ENCODE measurements around the gene MGLL.

Gene MGLL

DNA sequence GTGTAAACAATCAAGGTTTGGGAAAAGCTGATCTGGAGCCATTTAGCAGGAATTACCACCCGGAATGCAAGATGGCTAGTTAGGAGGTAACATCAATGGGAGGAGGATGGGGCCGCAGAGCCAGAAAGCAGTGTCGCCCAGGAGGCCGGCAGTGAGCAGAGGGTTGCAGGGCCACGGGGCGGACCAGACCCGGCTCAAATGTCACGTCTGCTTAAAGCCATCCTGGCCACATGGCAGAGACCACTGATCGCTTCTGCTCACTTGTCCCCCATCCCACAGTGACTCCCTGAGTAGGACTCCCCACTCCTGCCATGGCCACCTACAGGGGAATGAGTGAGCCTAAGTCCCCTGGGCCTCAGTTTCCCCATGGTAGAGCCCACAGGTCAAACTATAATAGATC is 18.2 kb downstream of the MGLL start:
- H3K4me1 ChIP-seq (ENCODE audit: control insufficient read depth in 5 of 5, insufficient read depth in 5 of 5, low read length in 5 of 5), result peaks cover 5 to 44% (median 36%) of the 10 kb centered on the region in 5 donors
- H3K9me3 ChIP-seq (ENCODE audit: control insufficient read depth in 5 of 5, low read length in 5 of 5), result no peaks in the 10 kb centered on the region
- peaks cover 11 to 74% (median 56%) of the 10 kb centered on the region in 5 donors for H3K36me3 ChIP-seq (ENCODE audit: control insufficient read depth in 5 of 5, insufficient read depth in 5 of 5, low read length in 5 of 5)
- H3K27me3 ChIP-seq (ENCODE audit: control insufficient read depth in 5 of 5, insufficient read depth in 4 of 5, low read length in 5 of 5), result no peaks in the 10 kb centered on the region
- H3K27ac ChIP-seq (ENCODE audit: low read depth, low read length), result peak overlapping the region; percentile 63
- no peak overlapping the region for H3K4me3 ChIP-seq (ENCODE audit: low read depth in 1 of 5, low read length in 5 of 5)
- no peak overlapping the region for H3K9ac ChIP-seq (ENCODE audit: low read length in 5 of 5)

DNA sequence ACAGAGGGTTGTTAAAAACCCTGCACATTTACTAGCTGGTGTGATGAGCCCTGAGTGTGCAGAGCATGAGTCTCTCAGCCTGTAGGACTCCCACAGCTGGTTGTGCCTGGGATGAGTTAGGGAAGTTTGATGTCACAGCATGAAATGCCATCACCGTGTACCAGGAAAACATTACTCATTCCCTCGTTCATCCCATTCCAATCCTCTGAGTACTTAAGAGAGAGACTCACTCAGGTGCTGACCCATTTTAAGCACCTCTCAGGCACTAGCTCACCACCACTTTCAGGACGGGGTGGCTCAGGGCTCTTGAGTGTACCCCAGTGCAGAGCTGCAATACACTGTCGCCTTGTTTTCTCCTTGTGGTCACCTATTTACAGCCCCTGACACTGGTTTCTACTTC is 18.7 kb downstream of the MGLL start:
- Histone ChIP-seq H3K27ac (ENCODE audit: low read depth, low read length) (peak overlapping the region; percentile 62), H3K27me3 (ENCODE audit: control insufficient read depth in 5 of 5, insufficient read depth in 4 of 5, low read length in 5 of 5) (no peaks in the 10 kb centered on the region), H3K9me3 (ENCODE audit: control insufficient read depth in 5 of 5, low read length in 5 of 5) (no peaks in the 10 kb centered on the region), H3K4me3 (ENCODE audit: low read depth in 1 of 5, low read length in 5 of 5) (no peak overlapping the region), H3K4me1 (ENCODE audit: control insufficient read depth in 5 of 5, insufficient read depth in 5 of 5, low read length in 5 of 5) (peaks cover 5 to 49% (median 40%) of the 10 kb centered on the region in 5 donors), H3K36me3 (ENCODE audit: control insufficient read depth in 5 of 5, insufficient read depth in 5 of 5, low read length in 5 of 5) (peaks cover 7 to 74% (median 56%) of the 10 kb centered on the region in 5 donors), H3K9ac (ENCODE audit: low read length in 5 of 5) (no peak overlapping the region)

DNA sequence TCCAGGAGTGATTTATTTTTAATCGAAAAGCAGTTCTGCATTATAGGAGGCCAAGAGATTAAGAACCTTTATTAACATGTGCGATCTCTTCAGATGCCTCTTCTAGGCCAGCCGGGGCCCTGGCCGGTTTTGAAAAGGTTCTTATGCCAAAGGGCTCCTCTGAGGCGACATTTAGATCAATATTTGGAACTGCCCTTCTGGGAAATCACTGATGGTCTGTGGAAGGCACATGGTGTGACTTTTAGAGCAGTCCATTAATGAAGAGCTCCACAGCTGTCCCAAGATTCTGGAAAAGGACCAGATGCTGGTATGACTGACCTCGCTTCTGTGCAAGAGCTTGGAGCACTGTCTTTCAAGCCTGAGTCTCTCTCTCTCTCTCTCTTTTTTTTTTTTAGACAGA is 19.7 kb downstream of the MGLL start:
- Histone ChIP-seq H3K4me3 (ENCODE audit: low read depth in 1 of 5, low read length in 5 of 5) (no peak overlapping the region), H3K9ac (ENCODE audit: low read length in 5 of 5) (no peak overlapping the region), H3K27me3 (ENCODE audit: control insufficient read depth in 5 of 5, insufficient read depth in 4 of 5, low read length in 5 of 5) (no peaks in the 10 kb centered on the region), H3K27ac (ENCODE audit: low read depth, low read length) (peak overlapping the region; percentile 62), H3K4me1 (ENCODE audit: control insufficient read depth in 5 of 5, insufficient read depth in 5 of 5, low read length in 5 of 5) (peaks cover 5 to 50% (median 43%) of the 10 kb centered on the region in 5 donors), H3K36me3 (ENCODE audit: control insufficient read depth in 5 of 5, insufficient read depth in 5 of 5, low read length in 5 of 5) (peaks cover 0 to 75% (median 59%) of the 10 kb centered on the region in 5 donors), H3K9me3 (ENCODE audit: control insufficient read depth in 5 of 5, low read length in 5 of 5) (no peaks in the 10 kb centered on the region)

DNA sequence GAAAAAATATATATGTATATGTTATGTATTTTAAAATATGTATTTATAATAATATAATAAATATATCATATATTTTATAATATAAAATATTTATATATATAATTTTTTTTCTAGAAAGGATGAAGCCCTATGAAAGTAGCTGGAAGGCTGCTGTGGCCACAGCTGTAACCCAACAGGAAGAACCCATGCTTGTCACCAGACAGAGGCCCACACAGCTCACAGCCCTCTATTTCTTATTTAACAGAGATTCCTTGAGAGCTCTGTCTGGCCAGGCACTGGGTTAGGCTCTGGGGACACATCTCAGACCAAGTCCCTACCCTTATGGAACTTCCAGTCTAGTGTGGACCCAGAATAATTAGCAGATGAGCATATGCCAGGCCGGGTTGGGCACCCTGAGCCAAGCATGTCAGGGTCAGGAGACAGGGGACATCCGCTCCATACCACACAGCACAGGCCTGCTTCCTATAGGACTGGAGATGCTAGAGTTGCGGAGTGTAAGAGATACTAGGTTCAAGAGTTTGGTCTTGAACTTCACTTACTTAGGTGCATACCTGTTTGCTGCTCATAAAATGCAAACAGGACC is 20.5 kb downstream of the MGLL start:
- H3K9me3 ChIP-seq (ENCODE audit: control insufficient read depth in 5 of 5, low read length in 5 of 5), result no peaks in the 10 kb centered on the region
- H3K9ac ChIP-seq (ENCODE audit: low read length in 5 of 5), result no peak overlapping the region
- peaks cover 5 to 52% (median 45%) of the 10 kb centered on the region in 5 donors for H3K4me1 ChIP-seq (ENCODE audit: control insufficient read depth in 5 of 5, insufficient read depth in 5 of 5, low read length in 5 of 5)
- H3K4me3 ChIP-seq (ENCODE audit: low read depth in 1 of 5, low read length in 5 of 5), result no peak overlapping the region
- H3K36me3 ChIP-seq (ENCODE audit: control insufficient read depth in 5 of 5, insufficient read depth in 5 of 5, low read length in 5 of 5), result peaks cover 0 to 83% (median 65%) of the 10 kb centered on the region in 5 donors
- no peaks in the 10 kb centered on the region for H3K27me3 ChIP-seq (ENCODE audit: control insufficient read depth in 5 of 5, insufficient read depth in 4 of 5, low read length in 5 of 5)
- H3K27ac ChIP-seq (ENCODE audit: low read depth, low read length), result no peak overlapping the region

DNA sequence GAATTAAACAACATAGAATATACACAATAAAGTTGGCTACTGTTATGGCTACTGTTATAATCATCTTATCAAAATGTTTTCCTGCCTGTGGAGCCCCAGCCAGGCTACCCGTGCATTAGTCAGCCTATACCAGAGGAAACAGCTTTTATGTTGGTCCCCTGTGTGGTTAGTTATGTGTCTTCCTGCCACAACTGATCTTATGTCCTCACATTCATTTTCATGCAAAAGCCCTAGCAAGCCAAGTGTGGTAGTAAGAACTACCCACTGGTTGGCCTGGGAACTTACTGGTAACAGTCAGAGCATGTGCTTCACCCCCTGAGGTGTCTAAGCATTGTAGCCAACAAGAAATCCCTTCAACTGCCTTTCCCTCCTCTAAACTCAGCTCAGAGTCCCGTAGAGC is 21.8 kb downstream of the MGLL start:
- no peak overlapping the region for H3K4me3 ChIP-seq (ENCODE audit: low read depth in 1 of 5, low read length in 5 of 5)
- peaks cover 0 to 76% (median 62%) of the 10 kb centered on the region in 5 donors for H3K36me3 ChIP-seq (ENCODE audit: control insufficient read depth in 5 of 5, insufficient read depth in 5 of 5, low read length in 5 of 5)
- peak overlapping the region; percentile 11 for H3K27ac ChIP-seq (ENCODE audit: low read depth, low read length)
- H3K9ac ChIP-seq (ENCODE audit: low read length in 5 of 5), result no peak overlapping the region
- peaks cover 5 to 60% (median 55%) of the 10 kb centered on the region in 5 donors for H3K4me1 ChIP-seq (ENCODE audit: control insufficient read depth in 5 of 5, insufficient read depth in 5 of 5, low read length in 5 of 5)
- no peaks in the 10 kb centered on the region for H3K27me3 ChIP-seq (ENCODE audit: control insufficient read depth in 5 of 5, insufficient read depth in 4 of 5, low read length in 5 of 5)
- no peaks in the 10 kb centered on the region for H3K9me3 ChIP-seq (ENCODE audit: control insufficient read depth in 5 of 5, low read length in 5 of 5)

DNA sequence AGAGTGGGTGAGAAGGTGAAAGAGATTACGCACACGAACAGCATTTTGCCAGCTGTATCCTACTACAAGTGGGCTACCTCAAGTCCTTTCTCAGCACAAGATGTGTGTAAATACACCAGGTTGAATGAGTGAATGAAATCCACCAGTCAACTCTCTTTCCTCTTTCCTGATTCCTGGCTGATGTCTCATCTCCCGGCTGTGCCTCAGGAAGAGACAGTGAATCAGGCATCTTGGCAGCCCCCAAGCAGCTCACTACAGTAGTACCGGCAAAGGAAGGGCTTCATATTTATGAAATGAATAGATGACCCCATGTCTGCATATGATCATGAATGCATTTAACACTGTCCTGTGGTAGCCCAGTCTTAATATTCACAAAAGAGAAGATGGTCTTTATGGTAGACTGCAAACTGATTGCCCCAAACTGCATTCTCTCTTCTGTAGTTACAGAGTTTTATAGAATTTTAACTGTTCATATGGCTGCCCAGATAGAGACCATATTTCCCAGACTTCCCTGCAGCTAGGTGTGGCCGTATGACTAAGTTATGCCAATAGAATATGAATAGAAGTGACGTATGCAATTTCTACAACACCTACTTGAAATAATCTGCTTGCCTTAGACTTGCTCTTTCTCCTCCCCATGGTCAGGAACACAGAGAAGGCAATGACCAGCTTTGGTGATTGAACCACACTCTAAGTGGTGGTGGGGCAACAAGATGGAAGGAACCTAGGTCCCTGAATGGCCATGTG is 22.7 kb downstream of the MGLL start:
- H3K36me3 ChIP-seq (ENCODE audit: control insufficient read depth in 5 of 5, insufficient read depth in 5 of 5, low read length in 5 of 5), result peaks cover 4 to 69% (median 57%) of the 10 kb centered on the region in 5 donors
- no peaks in the 10 kb centered on the region for H3K9me3 ChIP-seq (ENCODE audit: control insufficient read depth in 5 of 5, low read length in 5 of 5)
- H3K9ac ChIP-seq (ENCODE audit: low read length in 5 of 5), result peak overlapping the region in 1 of 5 donors; percentile 8
- peak overlapping the region; percentile 47 for H3K27ac ChIP-seq (ENCODE audit: low read depth, low read length)
- no peaks in the 10 kb centered on the region for H3K27me3 ChIP-seq (ENCODE audit: control insufficient read depth in 5 of 5, insufficient read depth in 4 of 5, low read length in 5 of 5)
- H3K4me1 ChIP-seq (ENCODE audit: control insufficient read depth in 5 of 5, insufficient read depth in 5 of 5, low read length in 5 of 5), result peaks cover 3 to 52% (median 46%) of the 10 kb centered on the region in 5 donors
- no peak overlapping the region for H3K4me3 ChIP-seq (ENCODE audit: low read depth in 1 of 5, low read length in 5 of 5)

DNA sequence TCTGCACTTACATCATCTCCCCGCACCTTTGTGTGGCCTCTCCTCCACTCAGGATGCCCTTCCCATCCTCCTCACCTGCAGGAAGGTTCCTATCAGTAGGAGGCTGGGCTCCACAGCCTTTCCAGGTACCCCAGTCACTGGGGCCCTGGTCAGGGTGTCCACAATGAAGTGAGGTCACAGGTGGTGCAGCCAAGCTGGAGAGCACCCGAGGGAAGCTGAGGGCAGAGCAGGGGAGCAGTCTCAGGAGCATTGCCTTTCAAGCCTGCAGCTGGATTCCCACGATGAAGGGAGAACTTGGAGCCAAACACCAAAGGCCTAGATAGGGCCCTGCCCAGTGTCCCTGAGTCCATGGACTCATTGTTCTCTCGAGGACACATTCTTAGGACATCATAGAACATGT is 23.6 kb downstream of the MGLL start:
- H3K27me3 ChIP-seq (ENCODE audit: control insufficient read depth in 5 of 5, insufficient read depth in 4 of 5, low read length in 5 of 5), result no peaks in the 10 kb centered on the region
- no peak overlapping the region for H3K4me3 ChIP-seq (ENCODE audit: low read depth in 1 of 5, low read length in 5 of 5)
- H3K9ac ChIP-seq (ENCODE audit: low read length in 5 of 5), result no peak overlapping the region
- H3K9me3 ChIP-seq (ENCODE audit: control insufficient read depth in 5 of 5, low read length in 5 of 5), result no peaks in the 10 kb centered on the region
- peaks cover 9 to 69% (median 62%) of the 10 kb centered on the region in 5 donors for H3K36me3 ChIP-seq (ENCODE audit: control insufficient read depth in 5 of 5, insufficient read depth in 5 of 5, low read length in 5 of 5)
- H3K27ac ChIP-seq (ENCODE audit: low read depth, low read length), result peak overlapping the region; percentile 47
- H3K4me1 ChIP-seq (ENCODE audit: control insufficient read depth in 5 of 5, insufficient read depth in 5 of 5, low read length in 5 of 5), result peaks cover 3 to 47% (median 42%) of the 10 kb centered on the region in 5 donors

DNA sequence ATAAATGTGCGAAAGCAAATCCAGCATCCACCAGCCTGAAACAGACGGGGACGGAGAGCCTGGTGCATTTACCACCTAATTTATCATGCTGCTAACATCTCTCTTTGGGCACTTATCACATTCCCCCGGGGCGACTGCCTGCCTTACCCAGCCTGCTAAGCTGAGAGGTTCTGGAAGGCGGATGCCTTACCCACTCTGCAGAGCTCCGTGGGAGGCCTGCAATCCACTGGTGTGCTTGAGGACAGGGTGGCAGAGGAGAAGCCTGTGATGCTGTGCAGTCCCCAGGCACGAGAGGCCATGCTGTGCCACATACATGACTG is 25.5 kb downstream of the MGLL start:
- no peak overlapping the region for H3K4me3 ChIP-seq (ENCODE audit: low read depth in 1 of 5, low read length in 5 of 5)
- peak overlapping the region; percentile 26 for H3K27ac ChIP-seq (ENCODE audit: low read depth, low read length)
- no peak overlapping the region for H3K9ac ChIP-seq (ENCODE audit: low read length in 5 of 5)
- peaks cover 8 to 59% (median 54%) of the 10 kb centered on the region in 5 donors for H3K4me1 ChIP-seq (ENCODE audit: control insufficient read depth in 5 of 5, insufficient read depth in 5 of 5, low read length in 5 of 5)
- H3K9me3 ChIP-seq (ENCODE audit: control insufficient read depth in 5 of 5, low read length in 5 of 5), result no peaks in the 10 kb centered on the region
- peaks cover 9 to 57% (median 50%) of the 10 kb centered on the region in 5 donors for H3K36me3 ChIP-seq (ENCODE audit: control insufficient read depth in 5 of 5, insufficient read depth in 5 of 5, low read length in 5 of 5)
- no peaks in the 10 kb centered on the region for H3K27me3 ChIP-seq (ENCODE audit: control insufficient read depth in 5 of 5, insufficient read depth in 4 of 5, low read length in 5 of 5)

DNA sequence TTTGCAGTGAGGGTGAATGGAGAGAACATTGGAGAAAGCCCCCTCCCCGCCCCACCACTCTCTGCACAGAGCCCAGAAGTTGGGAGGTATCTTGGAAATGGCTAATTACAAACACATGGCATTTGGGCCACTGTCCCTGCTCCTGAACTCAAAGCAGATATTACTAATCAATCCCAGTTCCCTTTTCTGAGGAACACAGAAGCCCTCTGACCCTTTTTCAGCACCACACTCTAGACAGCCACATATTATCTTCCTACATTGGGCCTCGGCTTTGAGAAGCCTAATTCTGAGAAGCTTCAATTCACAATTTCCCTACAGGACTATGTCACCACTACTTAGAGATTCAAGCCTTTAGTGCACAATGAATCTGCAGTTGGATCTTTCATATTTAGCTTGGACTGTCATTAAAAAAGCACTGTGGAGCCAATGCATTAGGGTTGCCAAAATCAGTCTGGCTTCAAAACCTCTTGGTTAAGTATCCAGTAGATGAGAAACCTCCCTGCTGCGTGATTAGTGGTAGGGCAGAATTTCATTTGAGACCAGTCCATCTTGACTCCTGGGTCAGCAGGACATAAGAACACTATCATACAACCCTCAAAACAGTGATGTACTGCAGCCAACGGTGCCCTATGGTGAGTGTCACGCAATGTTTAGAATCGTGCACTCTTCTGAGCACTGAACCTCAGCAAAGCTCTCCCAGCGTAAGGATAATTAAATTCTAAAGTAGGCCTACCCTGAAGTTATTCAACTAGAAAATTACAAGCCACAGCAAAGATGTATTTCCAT is 26.1 kb downstream of the MGLL start:
- Histone ChIP-seq H3K9ac (ENCODE audit: low read length in 5 of 5) (no peak overlapping the region), H3K27ac (ENCODE audit: low read depth, low read length) (peak overlapping the region; percentile 6), H3K4me1 (ENCODE audit: control insufficient read depth in 5 of 5, insufficient read depth in 5 of 5, low read length in 5 of 5) (peaks cover 8 to 64% (median 57%) of the 10 kb centered on the region in 5 donors), H3K9me3 (ENCODE audit: control insufficient read depth in 5 of 5, low read length in 5 of 5) (no peaks in the 10 kb centered on the region), H3K36me3 (ENCODE audit: control insufficient read depth in 5 of 5, insufficient read depth in 5 of 5, low read length in 5 of 5) (peaks cover 9 to 57% (median 50%) of the 10 kb centered on the region in 5 donors), H3K4me3 (ENCODE audit: low read depth in 1 of 5, low read length in 5 of 5) (no peak overlapping the region), H3K27me3 (ENCODE audit: control insufficient read depth in 5 of 5, insufficient read depth in 4 of 5, low read length in 5 of 5) (no peaks in the 10 kb centered on the region)

DNA sequence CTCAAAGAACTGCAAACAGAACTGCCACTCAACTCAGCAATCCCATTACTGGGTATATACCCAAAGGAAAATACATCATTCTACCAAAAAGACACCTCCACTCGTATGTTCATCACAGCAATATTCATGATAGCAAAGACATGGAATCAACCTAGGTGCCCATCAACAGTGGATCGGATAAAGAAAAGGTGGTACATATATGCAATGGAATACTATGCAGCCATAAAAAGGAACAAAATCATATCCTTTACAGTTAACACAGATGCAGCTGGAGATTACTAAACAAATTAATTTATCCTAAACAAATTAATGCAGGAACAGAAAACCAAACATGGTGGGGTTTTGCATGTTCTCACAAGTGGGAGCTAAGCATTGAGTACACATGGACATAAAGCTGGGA is 27.3 kb downstream of the MGLL start:
- H3K27ac ChIP-seq (ENCODE audit: low read depth, low read length), result no peak overlapping the region
- H3K27me3 ChIP-seq (ENCODE audit: control insufficient read depth in 5 of 5, insufficient read depth in 4 of 5, low read length in 5 of 5), result no peaks in the 10 kb centered on the region
- H3K4me3 ChIP-seq (ENCODE audit: low read depth in 1 of 5, low read length in 5 of 5), result no peak overlapping the region
- H3K9ac ChIP-seq (ENCODE audit: low read length in 5 of 5), result no peak overlapping the region
- H3K36me3 ChIP-seq (ENCODE audit: control insufficient read depth in 5 of 5, insufficient read depth in 5 of 5, low read length in 5 of 5), result peaks cover 9 to 56% (median 47%) of the 10 kb centered on the region in 5 donors
- no peaks in the 10 kb centered on the region for H3K9me3 ChIP-seq (ENCODE audit: control insufficient read depth in 5 of 5, low read length in 5 of 5)
- peaks cover 8 to 70% (median 61%) of the 10 kb centered on the region in 5 donors for H3K4me1 ChIP-seq (ENCODE audit: control insufficient read depth in 5 of 5, insufficient read depth in 5 of 5, low read length in 5 of 5)

Data from subcutaneous abdominal adipose tissue (tissue), 5 donors.